ENCODE results near the gene C2.
"Not testable (repeated sequence)": the region's sequence is repeated elsewhere in the genome, so short reads cannot be mapped to it uniquely, and the experiment has no call there.

The C2 gene

DNA sequence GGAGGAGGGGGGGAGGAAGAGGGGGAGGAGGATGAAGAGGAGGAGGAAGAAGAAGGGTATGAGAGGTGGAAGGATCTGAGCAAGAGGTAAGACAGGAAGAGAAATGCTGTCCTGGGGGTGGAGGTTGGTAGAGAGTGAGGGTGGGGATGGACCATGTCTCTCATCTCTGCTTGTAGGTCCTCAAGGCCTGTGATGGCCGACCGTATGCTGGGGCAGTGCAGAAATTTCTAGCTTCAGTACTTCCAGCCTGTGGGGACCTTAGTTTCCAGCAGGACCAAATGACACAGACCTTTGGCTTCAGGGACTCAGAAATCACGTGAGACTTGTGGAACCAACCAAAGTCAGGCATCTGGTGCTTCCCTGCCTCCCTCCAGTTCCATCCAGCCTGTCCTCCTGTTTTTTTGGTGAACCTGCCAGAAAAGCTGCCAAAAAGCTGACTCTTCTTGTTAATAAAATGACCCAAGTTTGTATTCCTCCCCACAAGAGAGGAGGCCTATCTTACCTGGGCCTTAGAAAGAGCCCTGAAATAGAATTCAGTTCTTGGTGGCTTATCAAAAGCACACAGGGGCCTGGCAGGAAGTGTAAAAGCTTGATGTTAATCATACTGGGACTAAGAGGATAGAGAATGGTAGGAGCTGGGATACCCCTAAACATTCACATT is 51.9 kb downstream of the C2 start:
- DNase-seq (ENCODE audit: low read depth) = no peak

DNA sequence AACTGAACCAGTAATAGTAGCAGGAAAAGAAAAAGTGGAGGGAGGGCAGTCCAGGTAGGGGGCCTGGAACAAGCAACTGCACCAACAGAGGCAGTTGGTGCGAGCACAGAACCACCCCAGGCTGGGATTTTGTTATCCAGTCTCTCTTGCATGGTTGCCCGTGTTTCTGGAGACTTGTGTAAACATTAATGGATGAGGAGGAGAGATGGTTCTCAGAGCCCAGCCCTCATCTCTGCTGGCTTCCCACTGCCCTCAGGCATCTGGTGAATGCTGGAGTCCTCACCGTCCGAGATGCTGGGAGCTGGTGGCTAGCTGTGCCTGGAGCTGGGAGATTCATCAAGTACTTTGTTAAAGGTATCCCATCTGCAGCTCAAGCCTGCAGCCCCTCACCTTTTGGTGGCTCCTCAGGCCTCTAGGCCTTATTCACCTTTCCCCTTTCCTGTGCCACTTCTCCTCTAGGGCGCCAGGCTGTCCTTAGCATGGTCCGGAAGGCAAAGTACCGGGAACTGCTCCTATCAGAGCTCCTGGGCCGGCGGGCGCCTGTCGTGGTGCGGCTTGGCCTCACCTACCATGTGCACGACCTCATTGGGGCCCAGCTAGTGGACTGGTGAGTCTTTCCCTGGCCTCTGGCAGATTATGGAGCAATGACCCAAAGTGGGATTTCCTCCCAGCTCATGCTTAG is 52.8 kb downstream of the C2 start:
- not testable (repeated sequence) for DNase-seq (ENCODE audit: low read depth)

DNA sequence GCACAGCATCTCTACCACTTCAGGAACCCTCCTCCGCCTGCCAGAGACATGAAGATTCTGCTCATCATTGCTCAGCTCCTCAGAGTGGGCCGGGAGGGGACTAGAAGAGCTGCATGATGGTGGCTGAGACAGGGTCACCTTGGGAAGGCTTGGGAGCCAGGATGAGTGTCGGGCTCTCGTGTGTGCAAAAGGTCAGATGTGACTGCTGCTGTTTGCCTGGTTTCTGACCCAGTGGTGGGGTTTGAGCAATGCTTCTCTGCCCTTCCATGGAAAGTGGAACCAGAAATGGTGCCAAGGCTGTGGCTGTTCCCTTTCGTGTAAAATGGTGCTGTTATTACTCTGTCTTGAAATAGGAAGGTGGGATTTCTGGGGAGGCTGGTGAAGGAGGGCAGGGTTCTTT is 53.5 kb downstream of the C2 start:
- DNase-seq (ENCODE audit: low read depth) = not testable (repeated sequence)

DNA sequence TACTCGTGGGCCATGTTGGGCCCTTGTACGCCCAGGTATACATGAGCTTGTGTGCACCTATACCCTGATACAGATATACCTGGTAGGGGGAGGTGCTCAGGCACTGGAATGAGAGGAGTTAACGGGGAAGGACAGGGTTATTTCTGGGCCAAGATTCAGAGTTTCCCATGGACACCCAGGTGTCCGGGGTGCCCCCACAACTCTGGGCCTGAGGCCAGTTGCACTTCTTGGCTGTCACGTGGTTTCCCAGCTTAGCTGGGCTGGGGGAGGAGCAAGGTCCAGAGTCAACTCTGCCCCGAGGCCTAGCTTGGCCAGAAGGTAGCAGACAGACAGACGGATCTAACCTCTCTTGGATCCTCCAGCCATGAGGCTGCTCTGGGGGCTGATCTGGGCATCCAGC is 54.2 kb downstream of the C2 start, which contains the start of gene C4A:
Gene C4A, plus strand, starts transcription at position 314 of the 400 bp plus-strand sequence. Its CDS starts 51 bp downstream, at position 365.
- DNase-seq (ENCODE audit: low read depth) = not testable (repeated sequence)

DNA sequence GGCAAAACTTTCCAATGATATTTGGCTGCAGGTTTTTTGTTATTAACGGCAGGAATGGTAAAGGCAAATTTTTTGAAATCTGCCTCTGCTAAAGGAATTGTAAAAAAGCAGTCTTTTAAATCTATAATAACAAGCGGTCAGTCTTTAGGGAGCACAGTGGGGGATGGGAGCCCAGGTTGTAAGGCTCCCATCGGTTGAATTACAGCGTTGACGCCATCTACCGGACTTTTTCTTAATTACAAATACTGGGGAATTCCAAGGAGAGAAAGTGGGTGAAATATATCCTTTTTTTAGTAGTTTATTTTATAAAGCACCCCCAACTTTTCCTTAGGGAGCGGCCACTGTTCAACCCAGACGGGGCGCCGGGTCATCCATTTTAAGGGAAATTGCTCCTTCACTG is 61.8 kb downstream of the C2 start:
- DNase-seq (ENCODE audit: low read depth) = not testable (repeated sequence)

DNA sequence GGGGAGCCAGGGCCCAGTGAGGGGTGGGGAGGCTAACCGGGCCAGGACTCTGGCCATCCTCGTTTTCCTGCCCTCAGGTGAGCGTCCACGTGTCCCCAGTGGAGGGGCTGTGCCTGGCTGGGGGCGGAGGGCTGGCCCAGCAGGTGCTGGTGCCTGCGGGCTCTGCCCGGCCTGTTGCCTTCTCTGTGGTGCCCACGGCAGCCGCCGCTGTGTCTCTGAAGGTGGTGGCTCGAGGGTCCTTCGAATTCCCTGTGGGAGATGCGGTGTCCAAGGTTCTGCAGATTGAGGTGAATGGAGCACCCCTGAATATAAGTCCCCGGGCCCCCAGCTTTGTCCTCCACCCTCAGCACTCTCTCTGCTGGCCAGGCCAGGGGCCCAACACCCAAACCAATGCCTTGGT is 66.9 kb downstream of the C2 start:
- DNase-seq (ENCODE audit: low read depth) = not testable (repeated sequence)
